Caco-2 (cell line): ENCODE data around the gene ZNF506. TPM values are rescaled to one million over a fixed set of nuclear protein-coding genes. Genes with fewer than 3 reads are reported as not detected.

ENCODE experiments used
- BruUV-seq: library from RNA; stranded (reverse); fragments of 400-500 nt; replicated peaks from 2 replicates; lab custom pipeline; 2021; lab: Mats Ljungman, UMichigan
- CTCF ChIA-PET: fragments of 300-600 bp; sonication (Branson Sonifier 250); formaldehyde crosslinking; loops from one replicate; lab custom pipeline; 2022; ENCODE audit warnings: antibody characterized with exemption; lab: Charles Lee
- POLR2A ChIA-PET: fragments of 300-600 bp; sonication (Branson Sonifier 250); formaldehyde crosslinking; loops from one replicate; lab custom pipeline; 2022; ENCODE audit warnings: antibody characterized with exemption; lab: Charles Lee
- DNase-seq, 2 experiments: peaks; one replicate each; pipeline versions ENCODE4 v3.0.0 to v3.0.0-alpha.2; 2020 to 2022
- H3K27me3 ChIP-seq: replicated peaks from 2 replicates; pipeline ENCODE4 v1.6.0; 2011; ENCODE audit warnings: low read length; ENCODE audit not compliant: control insufficient read depth, insufficient read depth
- H3K36me3 ChIP-seq: 2 replicates; pipeline ENCODE4 v1.5.1; 2011; ENCODE audit warnings: low read length; ENCODE audit not compliant: control insufficient read depth, insufficient read depth
- H3K4me1 ChIP-seq: fragments of 250-450 bp; sonication (Bioruptor Pico); 2 replicates; pipeline ENCODE4 v1.5.1; 2020; ENCODE audit warnings: mild to moderate bottlenecking
- H3K4me3 ChIP-seq: 2 replicates; pipeline ENCODE4 v1.5.1; 2011; ENCODE audit warnings: low read depth, mild to moderate bottlenecking, control low read depth, low read length
- H3K9me3 ChIP-seq: fragments of 250-450 bp; sonication (Bioruptor Pico); 2 replicates; pipeline ENCODE4 v1.5.1; 2020; ENCODE audit warnings: mild to moderate bottlenecking, moderate library complexity
- H3K27ac Mint-ChIP-seq: one replicate; pipeline ENCODE4 v1.8.0; 2022; ENCODE audit warnings: mixed read lengths; ENCODE audit not compliant: unreplicated experiment
- H3K27me3 Mint-ChIP-seq: one replicate; pipeline ENCODE4 v1.8.0; 2022; ENCODE audit warnings: mixed read lengths; ENCODE audit not compliant: insufficient read depth, unreplicated experiment
- H3K36me3 Mint-ChIP-seq: one replicate; pipeline ENCODE4 v1.8.0; 2022; ENCODE audit warnings: mild to moderate bottlenecking, mixed read lengths; ENCODE audit not compliant: insufficient read depth, unreplicated experiment
- H3K4me1 Mint-ChIP-seq: one replicate; pipeline ENCODE4 v1.8.0; 2022; ENCODE audit warnings: low read depth, mixed read lengths; ENCODE audit not compliant: unreplicated experiment
- H3K4me3 Mint-ChIP-seq: one replicate; pipeline ENCODE4 v1.8.0; 2022; ENCODE audit warnings: mild to moderate bottlenecking, moderate library complexity, mixed read lengths; ENCODE audit not compliant: unreplicated experiment
- H3K9me3 Mint-ChIP-seq: one replicate; pipeline ENCODE4 v1.8.0; 2022; ENCODE audit warnings: mixed read lengths; ENCODE audit not compliant: unreplicated experiment
- CTCF ChIP-seq, 2 experiments: fragments of 200-600 bp in 1 of 2; IDR thresholded peaks; 1 replicate in 1 of 2; 2 replicates in 1 of 2; pipeline versions ENCODE4 v1.5.1 to v1.8.0; 2011 to 2022; ENCODE audit warnings: antibody characterized with exemption in 1 of 2, control low read depth in 1 of 2, inconsistent platforms in 1 of 2, low read depth in 1 of 2, low read length in 1 of 2, mild to moderate bottlenecking in 1 of 2, moderate library complexity in 1 of 2; ENCODE audit not compliant: insufficient read depth in 1 of 2, severe bottlenecking in 1 of 2, unreplicated experiment in 1 of 2
- intact Hi-C: fragments of 100-400 bp; cut with micrococcal nuclease; formaldehyde crosslinking; loops from one replicate; pipeline ENCODE4 v1.10.0; 2022; ENCODE audit not compliant: unreplicated experiment
- total RNA-seq: library from RNA; stranded (reverse); gene quantifications from 2 replicates; pipeline ENCODE4 v1.2.3, GENCODE V29; 2022

Gene ZNF506
- total RNA-seq, 1 experiment from 2014 or later = 9.4 TPM

- no peak overlapping the region for H3K4me3 Mint-ChIP-seq
- TF ChIP-seq CTCF (IDR thresholded peaks at IDR 0.05; ENCODE audit: insufficient read depth in 1 of 2, low read depth in 1 of 2, low read length in 1 of 2, severe bottlenecking in 1 of 2, unreplicated experiment in 1 of 2) = no peak
- DNase-seq = no peak
- peaks cover 11% of the 10 kb centered on the region for H3K9me3 Mint-ChIP-seq
- H3K27me3 Mint-ChIP-seq = no peaks in the 10 kb centered on the region
- no peak overlapping the region for H3K27ac Mint-ChIP-seq
- Histone ChIP-seq H3K4me1 (no peaks in the 10 kb centered on the region), H3K4me3 (no peak overlapping the region), H3K27me3 (no peaks in the 10 kb centered on the region), H3K36me3 (no peaks in the 10 kb centered on the region), H3K9me3 (0 out of 2 replicates have a peak, but pooled peaks cover 3% of the 10 kb centered on the region)
- POLR2A ChIA-PET = no interaction called here
- H3K4me1 Mint-ChIP-seq = no peaks in the 10 kb centered on the region
- CTCF ChIA-PET = no interaction called here
- no peaks in the 10 kb centered on the region for H3K36me3 Mint-ChIP-seq
- BruUV-seq = no TSS peak
- intact Hi-C loops = no loop called here
These were observed 78.4 kb downstream of the ZNF506 start for GRCh38 chr19:19743176-19743575.

GRCh38 chr19:19742773-19743172, 78.8 kb downstream of the ZNF506 start:
- peaks cover 11% of the 10 kb centered on the region for H3K9me3 Mint-ChIP-seq
- H3K27me3 ChIP-seq = no peaks in the 10 kb centered on the region
- H3K4me1 ChIP-seq = no peaks in the 10 kb centered on the region
- CTCF ChIA-PET = no interaction called here
- no peak for TF ChIP-seq CTCF (IDR thresholded peaks at IDR 0.05; ENCODE audit: insufficient read depth in 1 of 2, low read depth in 1 of 2, low read length in 1 of 2, severe bottlenecking in 1 of 2, unreplicated experiment in 1 of 2)
- no peak overlapping the region for H3K4me3 Mint-ChIP-seq
- no peak for DNase-seq
- H3K27me3 Mint-ChIP-seq = no peaks in the 10 kb centered on the region
- intact Hi-C loops = no loop called here
- no peaks in the 10 kb centered on the region for H3K36me3 ChIP-seq
- 0 out of 2 replicates have a peak, but pooled peaks cover 3% of the 10 kb centered on the region for H3K9me3 ChIP-seq
- POLR2A ChIA-PET = no interaction called here
- no peak overlapping the region for H3K27ac Mint-ChIP-seq
- H3K4me3 ChIP-seq = no peak overlapping the region
- BruUV-seq = no TSS peak
- H3K36me3 Mint-ChIP-seq = no peaks in the 10 kb centered on the region
- H3K4me1 Mint-ChIP-seq = no peaks in the 10 kb centered on the region

Other genes with a start within 250 kb of the ZNF506 start
- 3.5 and 3.6 TPM in 2 replicates for gene PBX4, start 203.1 kb downstream of the ZNF506 start, total RNA-seq
- gene LPAR2, start 193.5 kb downstream of the ZNF506 start, total RNA-seq = 29.3 and 31.3 TPM in 2 replicates
- gene GMIP, start 178.1 kb downstream of the ZNF506 start, total RNA-seq = 8.6 and 10.4 TPM in 2 replicates
- 83.0 and 93.1 TPM in 2 replicates for gene ATP13A1, start 158.1 kb downstream of the ZNF506 start, total RNA-seq
- gene ZNF101, start 152.9 kb downstream of the ZNF506 start, total RNA-seq = 11.8 and 12.5 TPM in 2 replicates
- gene ZNF14, start 88.6 kb downstream of the ZNF506 start, total RNA-seq = 4.5 and 4.9 TPM in 2 replicates
- 6.4 and 7.1 TPM in 2 replicates for gene ZNF253, start 44.1 kb upstream of the ZNF506 start, total RNA-seq
- gene ZNF93, start 79.2 kb upstream of the ZNF506 start, total RNA-seq = 6.3 and 7.5 TPM in 2 replicates
- 1.8 and 2.5 TPM in 2 replicates for gene ZNF682, start 217.8 kb upstream of the ZNF506 start, total RNA-seq